Measurements from ENCODE around the gene GLRX3.

- no peak for TF ChIP-seq CTCF (IDR thresholded peaks at IDR 0.05 in 4 of 5, conservative IDR thresholded peaks at IDR 0.05 in 1 of 5)
- TF ChIP-seq POLR2A (IDR thresholded peaks at IDR 0.05) = no peak
Measured at GRCh38 chr10:130212746-130213145, 76.6 kb downstream of the GLRX3 start.

Measured in gastrocnemius medialis (tissue), 4 donors.